Panc1 (cell line): Measurements from ENCODE around the gene RIN1. TPM values are rescaled to one million over a fixed set of nuclear protein-coding genes. Genes with fewer than 3 reads are reported as not detected.

Source experiments
- ATAC-seq: fragments of 200-7000 bp; cut with Tn5 transposase; 2 replicates; pipeline ENCODE4 v1.9.1; 2020; ENCODE audit warnings: mild to moderate bottlenecking, moderate library complexity
- BruUV-seq: library from RNA; stranded (reverse); fragments of 400-500 nt; replicated peaks from 2 replicates; lab custom pipeline; 2021; lab: Mats Ljungman, UMichigan
- CTCF ChIA-PET: fragments of 300-600 bp; sonication (Branson Sonifier 250); formaldehyde crosslinking; loops from one replicate; lab custom pipeline; 2022; ENCODE audit warnings: antibody characterized with exemption; lab: Charles Lee
- POLR2A ChIA-PET: fragments of 300-600 bp; sonication (Branson Sonifier 250); formaldehyde crosslinking; loops from one replicate; lab custom pipeline; 2022; ENCODE audit warnings: antibody characterized with exemption; lab: Charles Lee
- DNase-seq: peaks from one replicate; pipeline ENCODE4 v3.0.0-alpha.2; 2010; ENCODE audit warnings: low read depth, low spot score
- H3K27ac ChIP-seq: 2 replicates; pipeline ENCODE4 v1.5.1; 2011; ENCODE audit warnings: mild to moderate bottlenecking, low read length, inconsistent platforms
- H3K27me3 ChIP-seq: fragments of 200-500 bp; sonication (Bioruptor generic); 2 replicates; pipeline ENCODE4 v1.6.0; 2014; ENCODE audit warnings: low read length, inconsistent platforms; ENCODE audit not compliant: control insufficient read depth, insufficient read depth
- H3K36me3 ChIP-seq: fragments of 200-500 bp; sonication (Bioruptor generic); 2 replicates; pipeline ENCODE4 v1.5.1; 2014; ENCODE audit warnings: inconsistent platforms, mild to moderate bottlenecking, low read length, moderate library complexity; ENCODE audit not compliant: control insufficient read depth, insufficient read depth
- H3K4me1 ChIP-seq: 2 replicates; pipeline ENCODE4 v1.5.1; 2011; ENCODE audit warnings: inconsistent platforms, mild to moderate bottlenecking, low read length, moderate library complexity; ENCODE audit not compliant: control insufficient read depth, insufficient read depth
- H3K4me3 ChIP-seq, 2 experiments: 2 replicates each; pipeline ENCODE4 v1.5.1; 2011 to 2012; ENCODE audit warnings: low read depth in 2 of 2, low read length in 2 of 2, mild to moderate bottlenecking in 2 of 2, inconsistent platforms in 1 of 2, moderate library complexity in 1 of 2
- H3K9me3 ChIP-seq: fragments of 200-500 bp; sonication (Bioruptor generic); 2 replicates; pipeline ENCODE4 v1.5.1; 2014; ENCODE audit warnings: low read depth, mild to moderate bottlenecking, inconsistent platforms, low read length, moderate library complexity; ENCODE audit not compliant: control insufficient read depth, insufficient read depth
- POLR2AphosphoS5 ChIP-seq: IDR thresholded peaks from 2 replicates; pipeline ENCODE4 v1.6.1; 2012; ENCODE audit warnings: mild to moderate bottlenecking, low read depth, low read length, moderate library complexity
- SIN3A ChIP-seq: IDR thresholded peaks from 2 replicates; pipeline ENCODE4 v1.6.1; 2012; ENCODE audit warnings: low read depth, mild to moderate bottlenecking, low read length, moderate library complexity, borderline replicate concordance; ENCODE audit not compliant: insufficient read depth
- TCF7L2 ChIP-seq: IDR thresholded peaks from 2 replicates; pipeline ENCODE4 v1.6.1; 2011; ENCODE audit warnings: mild to moderate bottlenecking, low read depth, low read length, inconsistent platforms
- in situ Hi-C: cut with HindIII; loops from 2 replicates; pipeline ENCODE4 v1.10.0; 2016; ENCODE audit warnings: low sequenced_read_pairs, low pct_unique_long_range_greater_than_20kb
- intact Hi-C: fragments of 100-400 bp; cut with micrococcal nuclease; formaldehyde crosslinking; loops from one replicate; pipeline ENCODE4 v1.10.0; 2022; ENCODE audit not compliant: unreplicated experiment
- total RNA-seq: library from RNA; stranded (reverse); gene quantifications from one replicate; pipeline ENCODE4 v1.2.1, GENCODE V29; 2021; ENCODE audit not compliant: unreplicated experiment
- TF ChIP-seq, protein P1 (sequence below): fragments of 450-650 bp; IDR thresholded peaks from 2 replicates; pipeline ENCODE4 v1.5.1; 2017; ENCODE audit warnings: mild to moderate bottlenecking
- TF ChIP-seq, protein P2 (sequence below), 2 experiments: IDR thresholded peaks; 2 replicates each; pipeline ENCODE4 v1.6.1; 2011 to 2012; ENCODE audit warnings: low read depth in 2 of 2, control low read depth in 1 of 2, low read length in 1 of 2, mild to moderate bottlenecking in 1 of 2, moderate library complexity in 1 of 2; ENCODE audit not compliant: insufficient read depth in 1 of 2

Gene RIN1
- total RNA-seq, 1 experiment from 2014 or later, result 21.7 TPM

DNA sequence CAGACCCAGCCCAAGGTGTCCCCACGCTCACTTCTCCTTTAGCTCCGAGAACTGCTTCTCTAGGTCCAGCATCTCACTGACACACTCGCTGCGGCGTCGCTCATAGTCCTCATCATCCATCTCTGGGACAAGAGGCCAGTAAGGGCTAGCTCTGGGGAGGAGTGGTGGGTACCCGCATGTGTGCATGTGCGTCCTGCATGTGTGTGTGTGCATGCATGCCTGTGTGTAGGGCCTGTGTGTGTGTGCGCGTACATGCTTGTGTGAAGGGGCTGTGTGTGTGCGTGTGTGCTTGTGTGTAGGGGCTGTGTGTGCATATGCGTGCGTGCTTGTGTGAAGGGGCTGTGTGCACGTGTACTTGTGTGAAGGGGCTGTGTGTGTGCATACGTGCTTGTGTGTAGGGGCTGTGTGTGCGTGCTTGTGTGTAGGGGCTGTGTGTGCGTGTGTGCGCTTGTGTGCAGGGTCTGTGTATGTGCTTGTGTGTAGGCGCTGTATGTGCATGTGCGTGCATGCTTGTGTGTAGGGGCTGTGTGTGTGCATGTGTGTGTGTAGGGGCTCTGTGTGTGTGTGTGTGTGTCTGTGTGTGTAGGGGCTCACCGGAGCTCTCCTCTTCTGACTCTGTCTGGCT is 5.4 kb upstream of the RIN1 start:
- intact Hi-C loops (no loop called here), in situ Hi-C loops (no loop called here)
- no peaks in the 10 kb centered on the region for H3K9me3 ChIP-seq
- no peak overlapping the region for H3K27ac ChIP-seq
- DNase-seq (no peak), ATAC-seq (no peak)
- ChIA-PET CTCF (no interaction called here), POLR2A (interaction anchor here (1.5 kb wide), 1 partner anchor 52 kb away, joined by 9 read pairs; the partner anchor contains the start of gene YIF1A)
- H3K4me3 ChIP-seq, result no peak overlapping the region
- H3K27me3 ChIP-seq, result no peaks in the 10 kb centered on the region
- peaks cover 48% of the 10 kb centered on the region for H3K4me1 ChIP-seq
- no peak for TF ChIP-seq POLR2AphosphoS5
- TF ChIP-seq, protein P1, sequence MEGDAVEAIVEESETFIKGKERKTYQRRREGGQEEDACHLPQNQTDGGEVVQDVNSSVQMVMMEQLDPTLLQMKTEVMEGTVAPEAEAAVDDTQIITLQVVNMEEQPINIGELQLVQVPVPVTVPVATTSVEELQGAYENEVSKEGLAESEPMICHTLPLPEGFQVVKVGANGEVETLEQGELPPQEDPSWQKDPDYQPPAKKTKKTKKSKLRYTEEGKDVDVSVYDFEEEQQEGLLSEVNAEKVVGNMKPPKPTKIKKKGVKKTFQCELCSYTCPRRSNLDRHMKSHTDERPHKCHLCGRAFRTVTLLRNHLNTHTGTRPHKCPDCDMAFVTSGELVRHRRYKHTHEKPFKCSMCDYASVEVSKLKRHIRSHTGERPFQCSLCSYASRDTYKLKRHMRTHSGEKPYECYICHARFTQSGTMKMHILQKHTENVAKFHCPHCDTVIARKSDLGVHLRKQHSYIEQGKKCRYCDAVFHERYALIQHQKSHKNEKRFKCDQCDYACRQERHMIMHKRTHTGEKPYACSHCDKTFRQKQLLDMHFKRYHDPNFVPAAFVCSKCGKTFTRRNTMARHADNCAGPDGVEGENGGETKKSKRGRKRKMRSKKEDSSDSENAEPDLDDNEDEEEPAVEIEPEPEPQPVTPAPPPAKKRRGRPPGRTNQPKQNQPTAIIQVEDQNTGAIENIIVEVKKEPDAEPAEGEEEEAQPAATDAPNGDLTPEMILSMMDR, result no peak
- H3K36me3 ChIP-seq, result peaks cover 6% of the 10 kb centered on the region; the same call in 1 of the 2 replicates
- BruUV-seq, result no TSS peak

DNA sequence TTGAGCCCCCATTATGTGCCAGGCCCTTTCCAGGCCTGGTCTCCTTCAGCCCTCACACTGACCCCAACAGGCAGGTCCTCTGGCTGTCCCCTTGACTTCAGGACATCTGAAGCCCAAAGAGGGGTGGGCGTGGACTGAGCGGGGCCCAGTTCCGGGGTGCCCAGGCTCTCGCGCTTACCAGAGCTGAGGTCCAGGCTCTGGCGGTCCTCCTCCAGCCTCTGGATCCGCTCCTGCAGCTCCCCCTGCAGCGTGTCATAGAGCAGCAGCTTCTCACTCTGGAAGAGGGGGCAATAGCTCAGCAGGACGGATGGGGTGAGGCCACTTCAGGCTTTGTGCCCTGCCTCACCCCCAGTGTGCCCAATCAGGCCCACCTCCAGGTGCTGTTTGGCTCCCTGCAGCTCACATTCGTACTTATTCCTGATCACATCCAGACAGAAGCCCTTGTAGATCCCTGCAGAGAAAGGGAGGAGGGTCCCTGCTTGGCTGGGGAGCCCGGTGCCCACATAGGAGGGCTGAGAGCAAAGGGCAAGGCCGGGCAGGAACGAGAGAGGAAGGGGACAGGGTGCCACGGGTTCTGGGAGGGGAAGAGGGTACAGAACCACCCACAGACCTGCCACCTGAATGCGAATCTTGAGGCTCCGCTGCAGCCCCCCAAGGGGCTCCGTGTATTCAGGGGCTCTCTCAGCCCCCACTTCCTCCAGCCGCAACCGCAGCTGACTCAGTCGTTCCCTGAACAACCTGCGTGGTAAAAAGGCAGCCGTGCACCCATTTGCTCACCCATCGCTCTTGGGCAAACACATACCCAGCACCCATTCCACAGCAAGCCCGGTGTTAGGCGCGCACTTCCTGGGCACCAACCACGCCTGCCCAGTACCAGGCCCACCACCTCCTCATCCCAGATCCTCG is 4.6 kb upstream of the RIN1 start:
- H3K4me1 ChIP-seq, result peaks cover 44% of the 10 kb centered on the region

More for the DNA sequence above, 4.6 kb upstream of the RIN1 start:
- ChIA-PET CTCF (no interaction called here), POLR2A (interaction anchor here (0.7 kb wide), 1 partner anchor 81 kb away, joined by 3 read pairs; no protein-coding TSS in a partner anchor)
- H3K9me3 ChIP-seq, result no peaks in the 10 kb centered on the region
- intact Hi-C loops, result no loop called here
- no peak for ATAC-seq
- no peak for DNase-seq
- H3K27me3 ChIP-seq, result no peaks in the 10 kb centered on the region
- TF ChIP-seq TCF7L2 (no peak), SIN3A (no peak), POLR2AphosphoS5 (no peak)
- TF ChIP-seq, protein P1, result no peak
- TF ChIP-seq, protein P2, sequence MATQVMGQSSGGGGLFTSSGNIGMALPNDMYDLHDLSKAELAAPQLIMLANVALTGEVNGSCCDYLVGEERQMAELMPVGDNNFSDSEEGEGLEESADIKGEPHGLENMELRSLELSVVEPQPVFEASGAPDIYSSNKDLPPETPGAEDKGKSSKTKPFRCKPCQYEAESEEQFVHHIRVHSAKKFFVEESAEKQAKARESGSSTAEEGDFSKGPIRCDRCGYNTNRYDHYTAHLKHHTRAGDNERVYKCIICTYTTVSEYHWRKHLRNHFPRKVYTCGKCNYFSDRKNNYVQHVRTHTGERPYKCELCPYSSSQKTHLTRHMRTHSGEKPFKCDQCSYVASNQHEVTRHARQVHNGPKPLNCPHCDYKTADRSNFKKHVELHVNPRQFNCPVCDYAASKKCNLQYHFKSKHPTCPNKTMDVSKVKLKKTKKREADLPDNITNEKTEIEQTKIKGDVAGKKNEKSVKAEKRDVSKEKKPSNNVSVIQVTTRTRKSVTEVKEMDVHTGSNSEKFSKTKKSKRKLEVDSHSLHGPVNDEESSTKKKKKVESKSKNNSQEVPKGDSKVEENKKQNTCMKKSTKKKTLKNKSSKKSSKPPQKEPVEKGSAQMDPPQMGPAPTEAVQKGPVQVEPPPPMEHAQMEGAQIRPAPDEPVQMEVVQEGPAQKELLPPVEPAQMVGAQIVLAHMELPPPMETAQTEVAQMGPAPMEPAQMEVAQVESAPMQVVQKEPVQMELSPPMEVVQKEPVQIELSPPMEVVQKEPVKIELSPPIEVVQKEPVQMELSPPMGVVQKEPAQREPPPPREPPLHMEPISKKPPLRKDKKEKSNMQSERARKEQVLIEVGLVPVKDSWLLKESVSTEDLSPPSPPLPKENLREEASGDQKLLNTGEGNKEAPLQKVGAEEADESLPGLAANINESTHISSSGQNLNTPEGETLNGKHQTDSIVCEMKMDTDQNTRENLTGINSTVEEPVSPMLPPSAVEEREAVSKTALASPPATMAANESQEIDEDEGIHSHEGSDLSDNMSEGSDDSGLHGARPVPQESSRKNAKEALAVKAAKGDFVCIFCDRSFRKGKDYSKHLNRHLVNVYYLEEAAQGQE (IDR thresholded peaks at IDR 0.05; ENCODE audit: insufficient read depth in 1 of 2, low read depth in 2 of 2, low read length in 1 of 2), result no peak
- H3K4me3 ChIP-seq, result no peak overlapping the region
- H3K27ac ChIP-seq, result no peak overlapping the region
- no TSS peak for BruUV-seq
- peaks cover 6% of the 10 kb centered on the region; the same call in 1 of the 2 replicates for H3K36me3 ChIP-seq
- in situ Hi-C loops, result no loop called here
